Naive thymus-derived CD8-positive, alpha-beta T cell (primary cell): Measurements from ENCODE around the gene LMAN2L. TPM values are rescaled to one million over a fixed set of nuclear protein-coding genes. Genes with fewer than 3 reads are reported as not detected.

Experiments
- ATAC-seq, 2 donors: fragments of 150-1000 bp; cut with Tn5 transposase in 1 of 2; sonication (Bioruptor Pico), chemical (Tn5 transposase) in 1 of 2; 1 replicate in 1 of 2; 2 replicates in 1 of 2; pipeline ENCODE4 v1.10.0; 2021; ENCODE audit warnings: mild to moderate bottlenecking in 2 of 2, moderate library complexity in 2 of 2
- POLR2A ChIA-PET: fragments of 350-600 bp; sonication (Branson Sonifier 250); formaldehyde crosslinking; loops from one replicate; lab custom pipeline; 2021; ENCODE audit warnings: antibody characterized with exemption; lab: Charles Lee
- DNase-seq, 10 donors: peaks; one replicate each; pipeline versions ENCODE4 v3.0.0 to v3.0.0-alpha.2; 2020 to 2022
- H3K27ac Mint-ChIP-seq, 10 donors: one replicate each; pipeline ENCODE4 v1.8.0; 2020 to 2022; ENCODE audit warnings: mild to moderate bottlenecking in 10 of 10, mixed read lengths in 10 of 10, moderate library complexity in 4 of 10, inconsistent platforms in 1 of 10
- H3K27me3 Mint-ChIP-seq, 5 donors: one replicate each; pipeline ENCODE4 v1.8.0; 2021 to 2022; ENCODE audit warnings: mixed read lengths in 5 of 5
- H3K36me3 Mint-ChIP-seq, 3 donors: one replicate each; pipeline ENCODE4 v1.8.0; 2020 to 2022; ENCODE audit warnings: mixed read lengths in 3 of 3, mild to moderate bottlenecking in 2 of 3, inconsistent platforms in 1 of 3
- H3K4me1 Mint-ChIP-seq, 4 donors: one replicate each; pipeline ENCODE4 v1.8.0; 2021 to 2022; ENCODE audit warnings: mixed read lengths in 4 of 4
- H3K4me3 Mint-ChIP-seq, 10 donors: one replicate each; pipeline ENCODE4 v1.8.0; 2020 to 2022; ENCODE audit warnings: mild to moderate bottlenecking in 10 of 10, mixed read lengths in 10 of 10, moderate library complexity in 6 of 10, inconsistent platforms in 1 of 10
- H3K9me3 Mint-ChIP-seq, 9 donors: one replicate each; pipeline ENCODE4 v1.8.0; 2020 to 2022; ENCODE audit warnings: mixed read lengths in 9 of 9, mild to moderate bottlenecking in 3 of 9, inconsistent platforms in 1 of 9, moderate library complexity in 1 of 9
- polyA plus RNA-seq, 3 donors: library from polyadenylated mRNA; unstranded; fragments of 300-500 nt; fragmentation: Illumina TruSeq; gene quantifications; one replicate each; pipeline ENCODE4 v1.2.3, GENCODE V29; 2021
- total RNA-seq, 8 experiments: library from RNA in 2 of 8; stranded (reverse) in 2 of 8; gene quantifications; one replicate each; pipeline ENCODE4 v1.2.3 and lab custom pipeline; 2021 to 2026

Gene LMAN2L
- total and polyA plus RNA-seq, 5 experiments from 2014 or later = 7.4 to 21.3 (median 20.9) TPM

DNA sequence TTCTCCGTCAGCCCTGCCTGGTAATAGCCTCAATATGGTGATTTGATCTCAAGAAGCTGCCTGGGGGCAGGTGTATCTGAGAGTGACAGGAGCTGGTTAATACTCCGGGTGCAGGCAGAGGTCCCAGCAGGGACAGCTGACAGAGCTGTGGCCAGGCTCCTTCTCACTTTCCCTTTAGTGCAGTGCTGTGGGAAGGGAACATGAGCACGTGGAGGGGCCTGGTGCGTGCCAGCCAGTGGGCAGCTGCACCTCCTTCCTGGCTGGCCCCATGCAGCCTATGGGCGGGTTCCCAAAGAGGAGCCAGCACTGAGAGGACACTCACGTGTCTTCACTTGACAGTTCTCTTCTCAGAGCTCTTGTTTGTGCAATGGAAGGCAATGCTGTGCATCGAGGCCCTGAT, 29.9 kb upstream of the LMAN2L start:
- DNase-seq = no peak
- Mint-ChIP-seq H3K4me1 (peaks cover 26 to 51% (median 44%) of the 10 kb centered on the region in 4 donors), H3K4me3 (no peak overlapping the region), H3K27me3 (no peaks in the 10 kb centered on the region), H3K36me3 (peaks cover 0 to 9% (median 0%) of the 10 kb centered on the region in 3 donors), H3K9me3 (no peaks in the 10 kb centered on the region), H3K27ac (no peak overlapping the region)
- POLR2A ChIA-PET = interaction anchor here (0.7 kb wide), 1 partner anchor 9 kb away, joined by 3 read pairs; no protein-coding TSS in a partner anchor
- no peak for ATAC-seq

DNA sequence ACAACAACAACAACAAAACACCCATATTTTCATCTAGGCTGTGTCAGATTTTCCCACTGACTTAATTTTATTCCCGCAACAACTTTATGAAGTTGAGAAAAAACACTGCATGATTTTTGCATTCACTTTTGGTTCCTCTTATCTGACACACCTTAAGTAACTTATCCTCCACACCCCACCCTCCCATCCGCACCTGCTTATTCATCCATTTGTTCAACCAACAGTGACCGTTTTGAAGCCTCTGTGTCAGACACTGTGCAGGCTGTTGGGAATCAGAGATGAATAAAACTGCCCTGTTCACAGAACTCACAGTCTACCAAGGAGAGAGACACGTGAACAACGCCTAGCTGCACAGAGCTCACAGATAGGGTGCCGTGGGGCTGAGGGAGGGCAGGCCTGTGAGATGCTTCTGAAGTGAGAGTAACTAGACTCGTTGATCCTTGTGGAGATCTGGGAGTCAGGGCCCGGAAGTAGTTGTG, 28.3 kb upstream of the LMAN2L start:
- POLR2A ChIA-PET = no interaction called here
- Mint-ChIP-seq H3K4me1 (peaks cover 34 to 57% (median 54%) of the 10 kb centered on the region in 4 donors), H3K27ac (peak overlapping the region in 1 of 10 donors; percentile 11), H3K9me3 (no peaks in the 10 kb centered on the region), H3K36me3 (peaks cover 0 to 9% (median 0%) of the 10 kb centered on the region in 3 donors), H3K4me3 (no peak overlapping the region), H3K27me3 (no peaks in the 10 kb centered on the region)
- DNase-seq (no peak), ATAC-seq (no peak)

DNA sequence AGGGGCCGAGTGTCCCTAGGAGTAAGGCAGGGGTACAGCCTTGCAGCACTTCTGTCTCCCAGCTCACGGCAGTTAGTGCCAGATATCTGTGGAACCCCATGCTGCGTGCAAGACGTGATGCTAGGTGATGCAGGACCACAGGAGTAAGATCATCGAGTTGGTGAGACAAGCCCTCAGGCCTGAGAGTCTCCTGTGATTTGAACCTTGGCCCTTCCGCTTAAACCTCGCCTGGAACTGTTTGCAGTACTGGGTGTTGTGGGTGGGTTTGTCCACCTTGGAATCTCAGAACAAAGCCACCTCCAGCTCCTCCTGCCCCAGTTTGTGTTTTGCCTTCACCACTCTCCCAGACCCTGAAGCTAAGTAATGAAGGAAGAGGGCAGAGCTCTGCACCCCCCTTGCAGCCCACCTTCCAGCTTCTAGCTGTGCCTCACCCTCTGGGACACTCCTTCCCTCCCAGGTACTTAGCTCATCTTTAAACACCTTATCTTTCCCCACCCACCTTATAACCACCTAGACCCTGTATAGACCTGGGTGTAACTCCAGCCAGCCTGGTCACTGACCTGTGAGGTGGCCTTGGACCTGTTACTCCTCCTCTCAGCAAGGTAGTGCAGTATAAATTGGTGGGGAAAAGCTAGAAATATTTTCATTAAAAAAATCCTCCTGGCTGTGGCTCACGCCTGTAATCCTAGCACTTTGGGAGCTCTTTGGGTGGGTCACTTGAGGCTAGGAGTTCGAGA, 27.4 kb upstream of the LMAN2L start:
- no peak overlapping the region for H3K4me3 Mint-ChIP-seq
- H3K27ac Mint-ChIP-seq = peak overlapping the region in 2 of 10 donors; percentile 18 to 37
- H3K27me3 Mint-ChIP-seq = no peaks in the 10 kb centered on the region
- DNase-seq = no peak
- H3K4me1 Mint-ChIP-seq = peaks cover 34 to 57% (median 55%) of the 10 kb centered on the region in 4 donors
- no peaks in the 10 kb centered on the region for H3K9me3 Mint-ChIP-seq
- POLR2A ChIA-PET = interaction anchor here (0.6 to 1.3 kb wide), 2 partner anchors 9 to 13 kb away, joined by 3 to 4 read pairs; no protein-coding TSS in a partner anchor
- H3K36me3 Mint-ChIP-seq = peaks cover 0 to 9% (median 0%) of the 10 kb centered on the region in 3 donors
- no peak for ATAC-seq

DNA sequence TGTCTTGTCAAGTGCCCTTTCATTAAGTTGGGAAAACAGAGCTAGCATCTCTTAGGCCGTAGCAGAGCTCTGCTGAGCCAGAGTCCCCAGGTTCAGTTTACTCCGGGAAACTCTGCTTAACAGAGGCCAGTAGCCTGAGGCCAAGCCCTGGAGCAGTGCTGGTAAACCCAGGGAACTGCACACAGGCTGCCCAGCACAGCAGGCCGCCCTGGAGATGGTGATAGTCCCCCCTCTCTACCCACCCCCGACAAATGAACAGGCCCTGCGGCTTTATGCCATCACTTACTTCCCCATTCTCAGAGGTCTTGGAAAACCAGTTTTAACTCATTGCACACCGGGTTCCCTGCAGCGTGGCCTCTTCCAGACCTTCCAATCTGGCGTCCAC, 24.4 kb upstream of the LMAN2L start:
- Mint-ChIP-seq H3K36me3 (peaks cover 0 to 3% (median 0%) of the 10 kb centered on the region in 3 donors), H3K9me3 (no peaks in the 10 kb centered on the region), H3K27me3 (no peaks in the 10 kb centered on the region), H3K4me3 (peak overlapping the region; percentile 61 to 91 (median 76)), H3K27ac (peak overlapping the region in 6 of 10 donors; percentile 22 to 84 (median 56)), H3K4me1 (peaks cover 36 to 78% (median 76%) of the 10 kb centered on the region in 4 donors)
- ATAC-seq (no peak), DNase-seq (no peak)
- POLR2A ChIA-PET = interaction anchor here (0.6 to 2.7 kb wide), 4 partner anchors 52 to 223 kb away, joined by 3 to 13 read pairs (median 3); partner anchors contain the start of gene CNNM3

DNA sequence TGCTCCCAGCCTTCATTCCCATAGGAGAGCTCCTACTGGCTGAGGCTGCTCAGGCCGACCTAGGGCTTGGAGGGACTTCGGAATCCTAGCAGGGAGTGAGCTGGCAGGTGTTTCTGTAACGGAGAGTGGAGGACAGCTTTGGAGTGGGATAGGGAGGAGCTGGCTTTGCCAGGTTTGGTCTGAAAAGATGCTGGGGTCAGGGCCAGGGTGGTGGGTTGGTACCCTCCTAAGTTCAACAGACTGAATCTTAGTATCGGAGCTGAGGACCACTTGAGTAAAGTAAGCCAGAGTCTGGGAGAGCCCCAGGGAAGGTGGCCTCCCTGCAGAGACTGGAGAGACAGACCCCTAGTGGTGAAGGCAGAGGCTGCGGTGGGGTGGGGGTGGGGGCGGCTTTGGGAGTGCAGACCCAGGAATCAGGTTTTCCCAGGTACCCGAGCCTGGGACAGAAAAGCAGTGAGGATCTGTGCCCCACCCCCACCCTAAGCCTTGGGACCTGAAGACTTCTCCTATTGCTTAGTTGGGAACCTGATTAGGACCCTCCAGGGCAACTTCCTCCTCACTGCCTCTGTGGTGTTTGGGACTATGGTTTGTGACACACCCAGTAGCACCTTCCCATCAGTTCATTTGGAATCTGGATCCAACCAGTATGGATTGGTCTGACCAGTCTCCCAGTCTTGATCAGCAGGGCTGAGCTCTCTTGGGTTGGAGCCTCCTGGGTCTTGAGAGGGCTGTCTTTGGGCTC, 23.8 kb upstream of the LMAN2L start:
- POLR2A ChIA-PET = interaction anchor here (0.6 to 2.7 kb wide), 7 partner anchors 10 to 222 kb away, joined by 3 to 14 read pairs (median 3); partner anchors contain the start of genes CNNM3 and LMAN2L
- peak in 3 of 10 donors; percentile 15 to 22 (median 16) for DNase-seq
- peaks cover 36 to 81% (median 76%) of the 10 kb centered on the region in 4 donors for H3K4me1 Mint-ChIP-seq

DNA sequence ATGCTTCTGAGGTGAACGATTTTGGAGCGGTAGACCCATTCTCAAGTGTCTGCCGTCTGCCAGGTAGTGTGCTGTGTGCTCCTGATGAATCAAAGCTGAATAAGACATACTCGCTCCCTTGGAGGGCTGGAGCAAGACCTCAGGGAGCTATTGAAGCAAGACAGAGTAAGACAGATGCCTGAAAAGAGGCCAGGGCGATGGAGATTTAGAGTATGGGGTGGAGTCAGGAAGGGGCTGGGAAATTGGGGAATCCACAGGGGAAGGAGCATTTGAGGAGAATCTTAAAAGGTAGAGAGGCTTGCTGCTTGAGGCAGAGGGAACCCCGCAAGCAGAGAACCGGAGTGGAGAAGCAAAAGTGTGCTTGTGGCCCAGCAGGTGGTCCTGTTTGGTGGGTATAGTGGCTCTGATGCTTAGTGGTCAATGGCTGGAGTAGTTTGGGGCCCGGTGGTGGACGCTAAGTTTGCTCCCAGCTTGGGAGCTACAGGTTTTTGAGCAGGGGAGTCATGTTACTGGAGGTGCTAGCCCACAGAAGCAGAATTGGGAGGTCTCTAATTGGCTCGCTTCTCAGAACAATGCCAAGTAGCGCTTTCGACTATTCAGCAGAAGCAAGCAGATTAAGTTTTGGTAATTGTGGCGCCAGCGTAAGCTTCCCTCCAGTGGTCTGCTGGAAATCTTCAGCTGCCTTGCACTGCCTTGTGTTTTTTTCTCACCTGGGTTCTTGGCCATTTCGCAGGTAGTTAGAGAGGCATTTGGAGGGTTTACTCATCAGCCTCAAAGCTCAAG, 22.9 kb upstream of the LMAN2L start:
- no peak for ATAC-seq
- POLR2A ChIA-PET = interaction anchor here (0.6 to 2.7 kb wide), 7 partner anchors 11 to 125 kb away, joined by 3 to 14 read pairs (median 4); partner anchors contain the start of genes CNNM3, KANSL3 and LMAN2L
- Mint-ChIP-seq H3K36me3 (peaks cover 0 to 3% (median 0%) of the 10 kb centered on the region in 3 donors), H3K27me3 (no peaks in the 10 kb centered on the region), H3K4me3 (peak overlapping the region; percentile 76 to 92 (median 86)), H3K4me1 (peaks cover 33 to 73% (median 67%) of the 10 kb centered on the region in 4 donors), H3K9me3 (no peaks in the 10 kb centered on the region), H3K27ac (peak overlapping the region; percentile 35 to 91 (median 76))
- DNase-seq = peak in 2 of 10 donors; percentile 20 to 29

More for the DNA sequence above, 23.8 kb upstream of the LMAN2L start:
- Mint-ChIP-seq H3K9me3 (no peaks in the 10 kb centered on the region), H3K27ac (peak overlapping the region in 8 of 10 donors; percentile 35 to 91 (median 70)), H3K4me3 (peak overlapping the region; percentile 76 to 92 (median 86)), H3K27me3 (no peaks in the 10 kb centered on the region), H3K36me3 (peaks cover 0 to 3% (median 0%) of the 10 kb centered on the region in 3 donors)
- no peak for ATAC-seq

DNA sequence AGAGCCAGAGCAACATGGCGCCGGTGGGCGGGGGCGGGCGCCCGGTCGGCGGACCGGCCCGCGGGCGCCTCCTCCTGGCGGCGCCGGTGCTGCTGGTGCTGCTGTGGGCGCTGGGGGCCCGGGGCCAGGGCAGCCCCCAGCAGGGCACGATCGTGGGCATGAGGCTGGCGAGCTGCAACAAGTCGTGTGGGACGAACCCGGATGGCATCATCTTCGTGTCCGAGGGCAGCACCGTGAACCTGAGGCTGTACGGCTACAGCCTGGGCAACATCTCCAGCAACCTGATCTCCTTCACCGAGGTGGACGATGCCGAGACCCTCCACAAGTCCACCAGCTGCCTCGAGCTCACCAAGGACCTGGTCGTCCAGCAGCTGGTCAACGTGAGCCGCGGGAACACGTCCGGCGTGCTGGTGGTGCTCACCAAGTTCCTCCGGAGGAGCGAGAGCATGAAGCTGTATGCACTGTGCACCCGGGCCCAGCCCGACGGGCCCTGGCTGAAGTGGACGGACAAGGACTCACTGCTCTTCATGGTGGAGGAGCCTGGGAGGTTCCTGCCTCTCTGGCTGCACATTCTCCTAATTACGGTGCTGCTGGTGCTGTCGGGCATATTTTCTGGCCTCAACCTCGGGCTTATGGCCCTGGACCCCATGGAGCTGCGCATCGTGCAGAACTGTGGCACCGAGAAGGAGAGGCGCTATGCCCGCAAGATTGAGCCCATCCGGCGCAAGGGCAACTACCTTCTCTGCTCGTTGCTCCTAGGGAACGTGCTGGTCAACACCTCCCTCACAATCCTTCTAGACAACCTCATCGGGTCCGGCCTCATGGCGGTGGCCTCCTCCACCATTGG, 21.3 kb upstream of the LMAN2L start:
- Mint-ChIP-seq H3K36me3 (no peaks in the 10 kb centered on the region), H3K9me3 (no peaks in the 10 kb centered on the region), H3K4me3 (peak overlapping the region; percentile 76 to 92 (median 86)), H3K4me1 (peaks cover 23 to 61% (median 52%) of the 10 kb centered on the region in 4 donors), H3K27me3 (no peaks in the 10 kb centered on the region), H3K27ac (peak overlapping the region; percentile 73 to 94 (median 89))
- DNase-seq = peak in 4 of 10 donors; percentile 64 to 88 (median 84)
- peak; percentile 81 to 84 for ATAC-seq
- POLR2A ChIA-PET = interaction anchor here (0.9 to 2.7 kb wide), 9 partner anchors 15 to 224 kb away, joined by 3 to 12 read pairs (median 4); partner anchors contain the start of genes ARID5A, CNNM3 and KANSL3

DNA sequence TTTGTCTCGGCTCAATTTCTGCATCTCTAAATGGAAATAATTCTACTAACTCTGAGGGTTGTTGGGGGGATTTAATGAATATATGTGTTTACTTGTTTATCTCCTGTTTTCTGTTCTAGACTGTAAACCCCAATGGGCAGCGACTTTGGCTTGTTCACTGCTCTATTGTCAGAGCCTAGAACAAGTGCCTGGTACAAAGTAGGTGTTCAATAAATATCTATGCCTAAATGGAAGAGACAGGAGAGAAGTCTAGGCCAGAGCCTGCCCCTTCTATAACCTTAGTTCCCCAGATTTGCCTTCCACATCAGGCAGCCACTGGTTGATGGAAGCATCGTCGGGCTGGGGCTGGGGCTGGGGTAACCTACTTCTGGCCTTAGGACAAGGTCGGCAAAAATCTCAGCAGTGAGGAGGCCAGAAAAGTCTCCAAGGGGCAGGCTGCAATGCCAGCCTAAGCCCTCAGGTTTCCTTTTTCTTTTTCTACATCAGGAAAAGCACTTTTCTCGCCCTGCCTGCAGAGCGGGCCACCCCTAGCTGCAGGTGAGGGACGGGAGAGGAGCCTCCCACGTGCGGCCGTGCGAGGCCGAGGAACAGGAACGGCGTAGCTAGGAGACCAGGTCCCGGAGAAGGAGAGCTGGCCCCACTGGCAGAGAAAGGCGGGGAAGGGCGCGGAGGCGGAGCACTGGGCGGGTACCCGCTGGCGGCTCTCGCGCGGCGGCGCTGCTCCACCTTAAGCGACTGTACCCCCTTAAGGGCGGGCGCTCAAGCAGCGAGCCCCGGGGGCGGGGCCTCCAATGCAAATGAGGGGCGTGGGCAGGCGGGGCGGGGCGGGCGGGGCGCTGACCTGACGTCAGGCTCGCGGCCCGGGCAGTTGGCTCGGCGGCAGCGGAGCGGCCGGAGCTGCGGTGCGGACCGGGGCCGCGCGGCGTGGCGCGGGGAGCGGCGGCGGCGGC, 20.4 kb upstream of the LMAN2L start, which contains the start of gene CNNM4:
CNNM4 (plus strand) TSS at position 867 of the 950 bp plus-strand sequence. CDS start 98 bp downstream, outside the sequence.
- peak; percentile 81 to 96 (median 90) for DNase-seq
- Mint-ChIP-seq H3K27me3 (no peaks in the 10 kb centered on the region), H3K4me1 (peaks cover 23 to 55% (median 51%) of the 10 kb centered on the region in 4 donors)

DNA sequence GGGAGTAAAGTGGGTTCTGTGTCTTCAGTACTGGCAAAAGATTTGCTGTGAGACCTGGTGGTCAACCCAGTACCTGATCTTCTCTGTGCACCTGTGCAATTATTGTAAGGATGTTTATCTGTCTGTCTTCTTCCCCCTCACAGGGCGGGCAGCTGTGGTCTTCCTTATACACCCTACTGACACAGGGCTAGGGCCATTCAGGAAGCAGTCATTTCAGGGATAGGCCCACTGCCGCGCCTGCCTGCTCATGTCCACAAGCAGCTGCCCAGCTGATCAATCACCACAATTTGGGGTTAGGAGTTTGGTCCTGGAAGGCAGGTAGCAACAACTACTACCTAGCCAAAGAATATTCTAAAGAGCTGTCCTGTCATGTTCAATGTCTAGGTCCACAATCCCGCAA, 19.7 kb upstream of the LMAN2L start:
- Mint-ChIP-seq H3K4me3 (peak overlapping the region in 8 of 10 donors; percentile 76 to 95 (median 88)), H3K36me3 (no peaks in the 10 kb centered on the region), H3K27me3 (no peaks in the 10 kb centered on the region), H3K27ac (peak overlapping the region; percentile 76 to 95 (median 92)), H3K9me3 (no peaks in the 10 kb centered on the region), H3K4me1 (peaks cover 23 to 52% (median 48%) of the 10 kb centered on the region in 4 donors)
- POLR2A ChIA-PET = interaction anchor here (0.9 to 2.7 kb wide), 4 partner anchors 18 to 224 kb away, joined by 4 to 12 read pairs (median 6); partner anchors contain the start of genes ARID5A and CNNM3
- DNase-seq = no peak
- ATAC-seq = no peak

More for the DNA sequence above, 20.4 kb upstream of the LMAN2L start, which contains the start of gene CNNM4:
- peak; percentile 92 to 94 for ATAC-seq
- Mint-ChIP-seq H3K4me3 (peak within 1 kb of the TSS; percentile 76 to 95 (median 91)), H3K36me3 (no peaks in the 10 kb centered on the region), H3K27ac (peak within 1 kb of the TSS; percentile 78 to 95 (median 92)), H3K9me3 (no peaks in the 10 kb centered on the region)
- POLR2A ChIA-PET = interaction anchor here (0.9 to 2.7 kb wide), 10 partner anchors 18 to 225 kb away, joined by 3 to 12 read pairs (median 4); partner anchors contain the start of genes ARID5A, CNNM3 and KANSL3
